Activated CD8-positive, alpha-beta memory T cell treated with anti-CD3 and anti-CD28 coated beads, Interleukin-2, amount 50 U/mL, for 1 hour (primary cell): ENCODE measurements around the gene CHD1L.
"Not testable (repeated sequence)": the region's sequence is repeated elsewhere in the genome, so short reads cannot be mapped to it uniquely, and the experiment has no call there.

ENCODE experiments used
- DNase-seq: peaks from one replicate; pipeline ENCODE4 v3.0.0-alpha.2; 2020; ENCODE audit errors: extremely low read depth

CHD1L gene

DNA sequence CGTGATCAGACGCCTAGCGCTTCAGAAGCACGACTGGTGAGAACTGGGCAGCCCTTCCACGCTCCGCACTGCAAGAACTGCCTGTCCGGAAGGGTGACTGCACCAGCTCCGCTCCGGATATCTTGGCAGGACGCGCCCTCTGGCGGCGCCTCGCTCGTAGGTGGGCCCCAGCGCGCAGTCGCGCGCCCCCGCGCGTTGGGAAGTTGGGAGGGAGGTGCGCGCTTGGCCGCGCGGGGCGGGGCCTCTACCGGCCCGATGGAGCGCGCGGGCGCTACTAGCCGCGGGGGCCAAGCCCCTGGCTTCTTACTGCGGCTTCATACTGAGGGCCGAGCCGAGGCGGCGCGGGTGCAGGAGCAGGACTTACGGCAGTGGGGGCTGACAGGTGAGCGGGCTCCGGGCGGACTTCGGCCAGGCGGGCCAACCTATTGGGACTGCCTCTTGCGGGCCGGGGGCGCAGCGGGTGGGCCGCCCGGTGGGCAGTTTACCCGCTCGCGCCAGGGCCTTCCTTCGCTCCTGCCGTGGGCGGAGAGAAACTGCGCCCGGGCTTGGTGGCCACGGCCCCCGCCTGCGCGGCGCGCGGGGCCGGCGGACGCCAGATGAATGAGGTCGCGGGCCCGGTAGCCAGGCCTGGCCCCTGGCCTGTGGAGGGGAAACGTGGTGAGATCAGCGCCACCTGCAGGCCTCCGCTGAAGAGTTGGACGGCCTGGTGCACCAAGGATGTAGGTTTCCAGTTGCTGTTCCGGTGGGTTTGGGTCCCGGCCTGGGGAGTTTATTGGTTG, at the start of gene CHD1L:
Gene CHD1L, plus strand, starts transcription at position 236 of the 779 bp plus-strand sequence. Its CDS starts 20 bp downstream, at position 256.
- peak; percentile 70 for DNase-seq

DNA sequence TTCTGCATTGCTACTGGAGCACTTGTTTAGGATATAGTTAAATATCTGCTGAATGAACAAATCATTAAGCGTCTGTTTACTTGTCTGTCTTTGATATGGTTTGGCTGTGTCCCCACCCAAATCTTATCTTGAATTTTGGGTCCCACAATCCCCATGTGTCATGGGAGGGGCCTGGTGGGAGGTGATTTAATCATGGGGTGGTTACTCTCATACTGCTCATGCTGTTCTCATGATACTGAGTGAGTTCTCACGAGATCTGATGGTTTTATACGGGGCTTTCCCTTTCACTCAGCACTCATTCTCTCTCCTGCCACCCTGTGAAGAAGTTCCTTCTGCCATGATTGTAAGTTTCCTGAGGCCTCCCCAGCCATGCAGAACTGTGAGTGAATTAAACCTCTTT, 45.2 kb upstream of the CHD1L start:
- not testable (repeated sequence) for DNase-seq

GRCh38 chr1:147201276-147201675, 41.2 kb upstream of the CHD1L start:
- DNase-seq, result no peak

DNA sequence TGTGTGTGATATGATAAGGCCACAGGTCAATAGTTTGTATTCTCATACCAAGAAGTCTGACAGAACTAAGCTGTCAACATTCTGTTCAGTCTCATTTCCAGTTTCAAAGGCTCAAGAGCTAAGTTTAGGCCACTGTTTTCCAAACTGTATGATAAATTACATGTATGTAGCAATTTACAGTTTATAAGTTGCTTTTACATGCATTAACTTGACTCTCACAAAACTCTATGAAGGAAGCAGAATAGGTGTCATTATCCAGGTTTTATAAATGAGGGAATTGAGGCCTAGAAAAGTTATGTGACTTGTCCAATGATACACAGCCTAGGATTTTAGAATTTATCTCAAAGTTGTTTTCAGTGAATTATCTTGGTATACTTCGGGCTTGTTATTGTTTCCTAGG, 40.7 kb upstream of the CHD1L start:
- no peak for DNase-seq

DNA sequence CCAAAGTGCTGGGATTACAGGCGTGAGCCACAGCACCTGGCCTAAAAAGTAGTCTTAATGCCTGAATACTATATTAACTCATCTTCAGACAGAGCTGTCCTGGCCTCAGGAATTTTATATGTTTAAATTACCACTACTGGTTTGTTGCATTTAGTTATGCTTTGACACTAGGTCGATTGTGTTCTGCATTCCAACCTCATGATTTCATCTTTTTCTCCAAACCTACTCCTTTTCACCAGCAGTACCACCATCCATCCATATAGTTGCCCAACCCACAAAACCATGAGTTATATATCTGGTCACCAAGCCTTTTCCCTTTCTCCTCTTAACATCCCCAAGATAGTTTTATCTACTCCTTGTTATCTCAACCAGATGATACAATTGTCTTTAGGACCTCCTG, 39.9 kb upstream of the CHD1L start:
- DNase-seq, result no peak

- DNase-seq, result no peak
Observed at GRCh38 chr1:147204080-147204479, 38.4 kb upstream of the CHD1L start.

DNA sequence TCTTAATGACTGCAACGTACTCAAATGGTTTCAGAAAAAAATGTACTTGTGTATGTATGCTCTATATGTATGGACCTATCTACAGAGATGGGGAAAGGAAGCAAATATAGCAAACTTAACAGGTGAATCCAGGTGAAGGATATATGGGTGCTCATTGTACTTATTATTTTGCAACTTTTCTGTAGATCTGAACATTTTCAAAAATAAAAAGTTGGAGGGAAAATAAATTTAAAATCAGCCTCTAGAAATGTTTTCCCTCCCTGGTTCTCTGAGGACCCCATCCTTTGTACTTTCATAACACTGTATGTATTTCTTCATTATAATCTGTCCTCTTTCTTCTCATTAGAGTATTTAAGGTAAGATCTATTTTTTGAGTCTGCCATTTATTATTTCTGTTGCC, 35.3 kb upstream of the CHD1L start:
- DNase-seq, result no peak

GRCh38 chr1:147208619-147209018, 33.9 kb upstream of the CHD1L start:
- DNase-seq, result no peak

DNA sequence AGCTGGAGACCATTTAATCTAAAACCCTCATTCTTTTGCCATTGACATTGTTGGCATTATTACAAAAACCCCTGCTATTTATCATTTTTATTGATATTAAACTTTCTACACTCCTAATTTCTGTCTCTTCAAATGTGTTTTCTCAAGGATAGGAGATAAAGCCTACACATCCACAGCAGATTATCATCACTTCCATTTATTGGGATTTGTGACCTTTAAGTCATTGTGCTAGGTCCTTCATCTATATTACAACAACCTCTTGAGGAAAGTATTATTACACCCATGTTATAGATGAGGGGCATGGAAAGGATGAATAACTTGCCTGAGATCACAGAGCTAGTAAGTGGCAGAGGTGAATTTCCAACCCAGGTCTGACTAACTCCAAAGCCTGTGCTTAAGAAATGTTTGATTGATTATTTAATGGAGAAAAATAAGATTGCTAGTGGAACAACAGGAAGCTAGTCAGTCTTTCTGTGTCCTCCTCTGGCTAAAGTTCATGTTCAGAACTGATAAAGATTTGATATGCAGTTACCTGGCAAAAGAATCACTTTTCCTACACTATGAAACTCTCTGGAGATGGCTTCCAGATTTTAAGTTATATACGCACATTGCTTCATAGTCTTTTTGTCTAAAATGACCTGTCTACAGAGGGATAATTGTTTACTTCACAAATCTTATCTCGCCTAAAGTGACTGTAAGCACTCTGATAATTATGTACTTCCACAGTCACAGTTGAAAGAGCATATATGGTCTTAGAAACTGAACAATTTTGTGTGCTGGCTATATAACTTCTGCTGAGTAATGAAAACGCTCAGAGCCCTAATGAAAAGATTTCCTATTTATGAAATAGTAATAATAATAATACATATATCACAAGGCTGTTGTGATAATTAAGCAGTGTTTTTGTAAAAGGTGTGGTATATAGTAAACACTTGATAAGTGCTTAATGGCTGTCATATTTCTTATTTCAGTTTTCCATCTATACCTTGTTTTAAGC, 32.4 kb upstream of the CHD1L start:
- DNase-seq, result no peak

- no peak for DNase-seq
Observed at GRCh38 chr1:147210987-147211386, 31.5 kb upstream of the CHD1L start.

DNA sequence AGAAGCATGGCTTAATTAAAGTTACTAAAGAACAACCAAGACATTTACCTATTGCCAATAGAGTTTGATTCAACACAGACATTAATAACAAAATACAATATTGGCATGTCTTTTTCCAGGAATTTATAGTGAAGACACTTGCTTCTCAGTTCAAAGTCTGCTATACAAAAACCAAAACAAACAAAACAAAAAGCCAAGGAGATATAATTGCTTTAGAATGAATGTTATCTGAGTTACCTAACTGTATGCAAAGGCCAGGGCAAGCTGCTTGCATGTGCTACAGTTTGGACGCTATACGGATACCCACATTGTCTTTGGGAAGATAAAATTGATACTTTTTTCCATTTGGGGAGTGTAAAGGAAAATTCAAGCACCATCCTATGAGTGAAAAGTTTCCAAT, 30.9 kb upstream of the CHD1L start:
- no peak for DNase-seq

DNA sequence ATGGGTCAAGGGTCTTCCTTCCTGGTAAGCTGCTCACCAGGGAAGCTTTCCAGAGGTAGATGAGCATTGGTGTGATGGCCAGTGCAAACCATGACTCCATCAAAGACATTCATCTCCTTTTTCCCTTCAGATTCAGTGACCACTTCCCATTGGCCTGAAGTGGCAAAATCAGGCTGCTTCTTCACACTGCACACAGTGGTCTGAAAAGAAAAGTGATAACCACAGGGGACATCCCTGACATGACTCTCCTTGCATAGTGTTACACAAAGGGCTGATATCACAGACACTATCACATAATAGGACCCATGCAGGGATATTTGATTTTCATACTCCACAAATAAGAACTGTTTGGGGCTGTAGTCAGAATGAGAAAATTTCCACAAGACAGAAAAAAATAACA, 29.2 kb upstream of the CHD1L start:
- no peak for DNase-seq

GRCh38 chr1:147214325-147214724, 28.2 kb upstream of the CHD1L start:
- no peak for DNase-seq

GRCh38 chr1:147214842-147215539, 27.5 kb upstream of the CHD1L start:
- no peak for DNase-seq

DNA sequence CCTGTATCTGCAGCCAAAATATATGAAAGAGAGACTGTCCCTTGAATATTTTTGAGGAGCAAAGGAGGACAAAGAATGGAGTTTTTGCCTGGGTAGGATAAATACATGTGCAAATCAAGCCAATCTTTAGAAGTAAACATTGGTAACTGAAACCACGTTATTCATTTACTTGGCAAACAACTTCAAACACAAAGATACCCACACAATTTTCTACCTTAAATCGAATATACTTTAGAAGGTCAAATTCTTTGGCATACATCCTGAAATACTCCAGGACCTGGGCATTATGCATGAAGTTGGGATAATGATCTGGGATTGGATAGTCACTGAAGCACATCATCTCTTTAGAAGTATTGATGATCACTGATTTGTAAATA, 27.0 kb upstream of the CHD1L start:
- DNase-seq, result no peak

GRCh38 chr1:147216124-147216523, 26.4 kb upstream of the CHD1L start:
- no peak for DNase-seq

DNA sequence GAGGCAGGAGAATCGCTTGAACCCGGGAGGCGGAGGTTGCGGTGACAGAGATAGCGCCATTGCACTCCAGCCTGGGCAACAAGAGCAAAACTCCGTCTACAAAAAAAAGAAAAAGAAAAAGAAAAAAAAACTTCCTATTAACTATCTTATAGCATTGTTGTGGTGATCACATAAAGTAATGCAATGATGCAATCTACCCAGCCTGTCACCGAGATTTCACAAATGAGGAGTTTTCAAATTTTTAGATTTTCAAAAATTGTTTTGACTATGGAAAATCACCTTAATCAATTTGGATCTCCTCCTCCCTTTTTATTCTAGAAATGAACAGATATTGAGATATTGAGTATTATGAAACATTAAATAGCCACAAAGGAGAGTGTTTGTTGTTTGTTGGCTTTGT, 25.3 kb upstream of the CHD1L start:
- DNase-seq, result no peak

DNA sequence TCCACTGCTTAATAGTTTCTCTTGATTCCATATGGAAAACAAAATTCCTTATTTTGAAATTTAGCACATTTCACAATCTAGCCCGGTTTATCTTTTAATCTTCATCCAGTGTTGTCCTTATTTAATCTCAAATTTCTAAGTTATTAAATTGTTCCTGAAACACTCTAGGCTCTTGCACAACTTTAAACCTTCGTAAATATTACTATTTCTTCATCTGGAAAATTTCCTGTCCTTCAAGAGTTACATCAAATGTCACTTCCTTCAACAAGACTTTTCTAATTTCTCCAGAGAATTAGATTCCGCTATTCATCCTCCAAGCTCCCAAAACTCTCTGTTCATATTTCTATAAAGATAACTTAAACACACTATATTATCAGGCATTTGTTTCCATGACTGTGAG, 23.9 kb upstream of the CHD1L start:
- no peak for DNase-seq

GRCh38 chr1:147223740-147224615, 18.5 kb upstream of the CHD1L start:
- DNase-seq, result no peak

- DNase-seq, result no peak
Observed at GRCh38 chr1:147225193-147225730, 17.2 kb upstream of the CHD1L start, which contains the start of gene FMO5. Gene FMO5 (minus strand): TSS chr1:147225339. CDS start chr1:147225029, 310 bp downstream.

- not testable (repeated sequence) for DNase-seq
Observed at GRCh38 chr1:147231032-147231431, 11.5 kb upstream of the CHD1L start.
